HG02798 (cell line): ENCODE measurements around the gene KRTAP19-6.
"Not testable (repeated sequence)": the region's sequence is repeated elsewhere in the genome, so short reads cannot be mapped to it uniquely, and the experiment has no call there.

Experiments
- ATAC-seq: cut with Tn5 transposase; IDR thresholded peaks from one replicate; pipeline ENCODE4 v1.9.1; 2021; ENCODE audit warnings: mild to moderate bottlenecking; ENCODE audit not compliant: unreplicated experiment, poor library complexity

The KRTAP19-6 gene

DNA sequence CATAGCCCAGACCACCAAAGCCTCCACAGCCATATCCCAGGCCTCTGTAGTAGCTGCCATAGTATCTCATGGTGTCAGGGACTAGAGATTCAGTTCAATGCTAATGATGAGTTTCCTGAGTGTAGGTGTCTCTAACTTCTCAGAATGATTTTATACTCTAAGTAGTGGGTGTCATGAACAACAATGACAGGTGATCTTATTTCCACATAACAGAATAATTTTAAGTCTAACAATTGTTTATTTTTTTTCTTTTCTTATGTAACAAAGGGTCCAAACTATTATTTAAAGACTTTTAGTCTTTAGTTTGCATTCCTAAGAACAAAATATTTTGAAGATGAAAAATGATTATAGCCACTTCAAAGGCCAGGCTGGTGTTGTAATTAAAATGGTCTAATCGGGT, at the start of gene KRTAP19-6:
Gene KRTAP19-6, minus strand, starts transcription at position 101 of the 400 bp plus-strand sequence. Its CDS starts 31 bp downstream, at position 70.
- no peak for ATAC-seq

- no peak for ATAC-seq
Measured at GRCh38 chr21:30590297-30590696, 48.6 kb upstream of the KRTAP19-6 start, which contains the start of gene KRTAP22-2. KRTAP22-2 (minus strand) TSS chr21:30590397.

GRCh38 chr21:30582870-30583269, 41.2 kb upstream of the KRTAP19-6 start:
- no peak for ATAC-seq

DNA sequence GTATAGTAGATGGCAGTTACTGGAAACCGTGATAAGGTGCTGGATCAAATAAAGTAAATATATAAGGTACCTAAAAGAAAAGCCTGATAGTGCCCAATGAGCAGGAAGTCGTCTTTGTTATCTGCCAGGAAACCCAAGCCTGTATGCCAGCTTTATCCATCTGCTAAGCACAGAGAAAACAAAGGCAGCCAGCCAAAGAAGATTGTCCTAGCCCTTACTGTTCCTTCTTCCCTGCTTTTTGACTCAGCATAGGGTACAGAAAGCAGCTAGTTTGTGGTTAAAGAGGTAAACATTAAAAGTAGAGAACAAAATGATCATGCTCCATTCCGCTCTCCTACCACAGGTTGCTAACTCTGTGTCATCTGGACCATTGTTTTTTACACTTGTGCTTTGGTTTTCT, 38.5 kb upstream of the KRTAP19-6 start:
- no peak for ATAC-seq

GRCh38 chr21:30579346-30579745, 37.7 kb upstream of the KRTAP19-6 start:
- no peak for ATAC-seq

DNA sequence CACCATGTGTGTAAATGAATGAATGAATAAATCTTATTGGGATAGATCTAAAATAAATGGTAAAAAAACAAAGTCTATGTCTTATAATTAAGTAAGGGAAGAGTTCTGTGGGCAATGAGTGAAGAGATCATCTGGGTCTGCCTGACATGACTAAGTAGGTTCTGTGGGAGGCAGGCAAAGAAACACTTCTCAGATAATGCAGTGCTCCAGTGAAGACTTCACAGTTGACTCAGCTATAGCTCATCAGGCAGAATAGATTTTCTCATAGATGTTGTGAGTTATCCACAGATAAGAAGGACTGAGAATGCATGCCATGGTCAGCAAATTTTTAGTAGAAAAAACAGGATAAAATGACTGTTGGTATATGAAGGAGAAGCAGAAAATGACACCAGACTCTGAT, 36.1 kb upstream of the KRTAP19-6 start:
- ATAC-seq, result no peak

- ATAC-seq, result no peak
Measured at GRCh38 chr21:30567617-30568016, 26.0 kb upstream of the KRTAP19-6 start.

DNA sequence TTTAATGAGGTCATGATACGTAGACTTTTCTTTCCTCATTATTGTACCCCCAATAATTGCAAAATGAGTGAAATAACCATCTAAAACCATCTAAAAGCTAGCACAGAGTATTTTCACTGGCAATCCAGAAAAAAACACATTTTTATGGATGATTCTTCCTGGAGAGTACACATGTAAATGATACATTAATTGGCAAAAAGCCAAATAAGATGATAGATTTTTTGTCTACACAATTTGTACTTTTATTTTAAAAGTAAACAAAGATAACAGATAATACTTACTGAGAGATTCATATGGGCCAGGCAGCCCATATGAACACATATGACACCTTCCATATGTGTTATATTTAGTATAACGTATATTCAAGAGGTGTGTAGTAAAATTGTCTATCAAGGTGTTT, 22.0 kb upstream of the KRTAP19-6 start:
- no peak for ATAC-seq

GRCh38 chr21:30563072-30563471, 21.4 kb upstream of the KRTAP19-6 start:
- no peak for ATAC-seq

GRCh38 chr21:30561957-30562356, 20.3 kb upstream of the KRTAP19-6 start:
- ATAC-seq, result no peak

DNA sequence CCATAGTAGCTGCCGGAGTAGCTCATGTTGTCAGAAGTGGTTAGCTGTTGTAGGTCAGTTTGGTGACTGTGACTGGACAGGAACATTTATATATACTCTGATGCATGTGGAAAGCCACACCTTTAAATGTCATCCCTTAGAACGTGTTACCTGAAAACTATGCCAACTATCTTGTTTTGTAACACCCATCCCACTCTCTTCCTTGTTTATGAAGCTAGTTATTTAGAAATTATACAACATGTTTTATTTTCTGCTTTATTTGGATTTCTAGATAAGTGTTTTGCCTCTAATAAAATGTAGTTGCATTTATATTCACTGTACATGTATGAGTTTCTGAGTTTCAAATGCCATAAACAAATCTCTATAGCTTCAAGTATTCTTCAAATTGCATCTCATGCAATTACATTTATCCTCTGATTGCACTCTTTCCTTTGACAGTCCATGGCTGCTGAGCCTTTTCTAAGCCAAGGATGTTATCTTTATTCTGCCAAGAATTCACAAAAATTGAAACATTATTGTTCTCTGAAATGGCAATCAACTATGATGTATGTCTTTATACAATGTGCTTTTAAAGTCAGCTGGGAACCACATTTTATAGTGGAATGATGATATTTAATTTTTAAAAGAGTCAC, 19.7 kb upstream of the KRTAP19-6 start, which contains the start of gene KRTAP19-7:
Gene KRTAP19-7, minus strand, starts transcription at position 51 of the 632 bp plus-strand sequence. Its CDS starts 25 bp downstream, at position 26.
- no peak for ATAC-seq

DNA sequence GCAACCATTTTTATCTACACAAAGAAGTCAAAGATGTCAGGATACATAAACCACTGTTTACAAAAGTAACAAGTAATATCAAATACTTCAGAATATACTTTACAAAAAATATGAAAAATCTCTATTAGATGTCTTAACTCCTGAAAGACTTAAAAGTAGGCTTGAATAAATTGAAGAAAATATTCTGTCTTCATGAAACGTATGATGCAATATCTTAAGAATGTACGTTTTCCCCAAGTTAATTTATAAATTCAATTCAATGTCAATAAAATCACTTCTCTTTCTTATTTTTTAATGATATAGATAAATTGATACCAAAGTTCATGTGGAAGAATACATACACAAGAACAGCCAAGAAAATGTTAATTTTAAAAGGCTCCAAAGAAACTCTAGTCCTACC, 13.4 kb upstream of the KRTAP19-6 start:
- no peak for ATAC-seq

DNA sequence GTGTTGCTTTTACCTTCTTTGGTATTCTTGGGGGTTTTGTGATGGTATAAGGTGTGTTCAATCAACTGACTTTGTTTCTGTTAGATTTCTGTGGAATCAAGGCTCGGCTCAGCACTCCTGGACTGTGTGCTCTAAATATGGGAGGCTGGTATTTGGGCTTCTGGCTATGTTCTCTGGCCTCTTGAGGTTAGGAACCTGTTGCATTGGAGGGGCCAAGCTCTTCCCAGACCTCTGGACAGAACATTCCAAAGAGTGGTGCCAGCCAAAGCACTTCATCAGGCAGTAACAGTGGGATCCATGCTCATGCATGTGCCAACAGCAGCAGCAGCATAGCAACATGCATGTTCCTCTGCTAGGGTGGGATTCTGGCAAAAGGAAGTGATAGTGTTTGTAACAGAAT, 11.1 kb upstream of the KRTAP19-6 start:
- no peak for ATAC-seq

GRCh38 chr21:30518876-30519275, 22.8 kb downstream of the KRTAP19-6 start:
- no peak for ATAC-seq

- no peak for ATAC-seq
Measured at GRCh38 chr21:30515681-30516080, 26.0 kb downstream of the KRTAP19-6 start.

GRCh38 chr21:30505621-30506205, 36.0 kb downstream of the KRTAP19-6 start:
- not testable (repeated sequence) for ATAC-seq

- no peak for ATAC-seq
Measured at GRCh38 chr21:30502041-30502440, 39.6 kb downstream of the KRTAP19-6 start, which contains the start of gene KRTAP19-5. KRTAP19-5 (minus strand) TSS chr21:30502141; CDS start chr21:30502090, 51 bp downstream.

- ATAC-seq, result no peak
Measured at GRCh38 chr21:30497065-30497464, 44.6 kb downstream of the KRTAP19-6 start, which contains the start of gene KRTAP19-4. KRTAP19-4 (minus strand) TSS chr21:30497165; CDS start chr21:30497110, 55 bp downstream.

DNA sequence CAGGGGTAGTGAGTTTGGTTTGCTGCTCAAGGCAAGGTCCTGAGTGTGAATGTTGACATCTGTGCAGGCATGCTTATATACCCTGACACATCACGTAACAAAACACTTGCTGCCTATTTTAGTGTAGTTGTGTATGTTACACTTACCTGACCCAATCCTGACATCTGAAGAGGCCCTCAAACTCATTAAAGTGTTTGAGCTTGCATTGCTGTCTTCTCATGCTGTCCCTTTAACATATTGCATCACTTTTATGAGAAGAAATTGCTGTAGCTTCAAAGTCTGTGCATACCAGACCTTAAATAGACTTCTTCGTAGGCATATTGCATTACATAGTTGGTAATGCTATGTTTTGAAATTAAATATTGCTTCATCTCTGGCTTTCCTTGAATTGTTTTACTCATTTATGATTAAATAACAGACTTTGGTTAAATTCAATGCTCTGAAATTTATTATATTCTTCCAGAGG, 49.7 kb downstream of the KRTAP19-6 start, which contains the start of gene KRTAP19-3:
Gene KRTAP19-3, minus strand, starts transcription at position 51 of the 466 bp plus-strand sequence. CDS start 56 bp downstream, outside the sequence.
- no peak for ATAC-seq
